MCF 10A (cell line): ENCODE measurements around the gene DNAH9. TPM values are rescaled to one million over a fixed set of nuclear protein-coding genes. Genes with fewer than 3 reads are reported as not detected.

Experiments
- BruUV-seq: library from RNA; stranded (reverse); fragments of 400-500 nt; replicated peaks from 2 replicates; lab custom pipeline; 2021; lab: Mats Ljungman, UMichigan
- CTCF ChIA-PET: fragments of 300-600 bp; sonication (Branson Sonifier 250); formaldehyde crosslinking; extraction: SDS; loops from one replicate; lab custom pipeline; 2021; ENCODE audit warnings: antibody characterized with exemption, inconsistent platforms; lab: Yijun Ruan, JAX
- POLR2A ChIA-PET: fragments of 300-600, 350-650 bp; sonication (Branson Sonifier 250); formaldehyde crosslinking; extraction: SDS; loops from one replicate; lab custom pipeline; 2020; ENCODE audit warnings: antibody characterized with exemption, inconsistent platforms; lab: Yijun Ruan, JAX
- DNase-seq: peaks from one replicate; pipeline ENCODE4 v3.0.0-alpha.2; 2018; ENCODE audit not compliant: unreplicated experiment
- H3K27ac Mint-ChIP-seq: one replicate; pipeline ENCODE4 v1.8.0; 2022; ENCODE audit warnings: mild to moderate bottlenecking, low read depth, mixed read lengths; ENCODE audit not compliant: unreplicated experiment
- H3K27me3 Mint-ChIP-seq: one replicate; pipeline ENCODE4 v1.8.0; 2022; ENCODE audit warnings: mixed read lengths; ENCODE audit not compliant: insufficient read depth, unreplicated experiment
- H3K36me3 Mint-ChIP-seq: one replicate; pipeline ENCODE4 v1.8.0; 2022; ENCODE audit warnings: mild to moderate bottlenecking, moderate library complexity, mixed read lengths; ENCODE audit not compliant: insufficient read depth, unreplicated experiment
- H3K4me1 Mint-ChIP-seq: one replicate; pipeline ENCODE4 v1.8.0; 2022; ENCODE audit warnings: mixed read lengths; ENCODE audit not compliant: insufficient read depth, unreplicated experiment
- H3K4me3 Mint-ChIP-seq: one replicate; pipeline ENCODE4 v1.8.0; 2022; ENCODE audit warnings: mild to moderate bottlenecking, moderate library complexity, mixed read lengths; ENCODE audit not compliant: unreplicated experiment
- H3K9me3 Mint-ChIP-seq: one replicate; pipeline ENCODE4 v1.8.0; 2022; ENCODE audit warnings: mixed read lengths; ENCODE audit not compliant: unreplicated experiment
- intact Hi-C: fragments of 100-400 bp; cut with micrococcal nuclease; formaldehyde crosslinking; loops from 2 replicates; pipeline ENCODE4 v1.14.1; 2022
- total RNA-seq: library from RNA; stranded (reverse); gene quantifications from 2 replicates; pipeline ENCODE4 v1.2.3, GENCODE V29; 2022
- TF ChIP-seq, protein P1 (sequence below): fragments of 200-600 bp; IDR thresholded peaks from one replicate; pipeline ENCODE4 v1.8.0; 2022; ENCODE audit warnings: antibody characterized with exemption, mild to moderate bottlenecking; ENCODE audit not compliant: unreplicated experiment

Gene DNAH9
- total RNA-seq, 1 experiment from 2014 or later = 0.44 TPM

DNA sequence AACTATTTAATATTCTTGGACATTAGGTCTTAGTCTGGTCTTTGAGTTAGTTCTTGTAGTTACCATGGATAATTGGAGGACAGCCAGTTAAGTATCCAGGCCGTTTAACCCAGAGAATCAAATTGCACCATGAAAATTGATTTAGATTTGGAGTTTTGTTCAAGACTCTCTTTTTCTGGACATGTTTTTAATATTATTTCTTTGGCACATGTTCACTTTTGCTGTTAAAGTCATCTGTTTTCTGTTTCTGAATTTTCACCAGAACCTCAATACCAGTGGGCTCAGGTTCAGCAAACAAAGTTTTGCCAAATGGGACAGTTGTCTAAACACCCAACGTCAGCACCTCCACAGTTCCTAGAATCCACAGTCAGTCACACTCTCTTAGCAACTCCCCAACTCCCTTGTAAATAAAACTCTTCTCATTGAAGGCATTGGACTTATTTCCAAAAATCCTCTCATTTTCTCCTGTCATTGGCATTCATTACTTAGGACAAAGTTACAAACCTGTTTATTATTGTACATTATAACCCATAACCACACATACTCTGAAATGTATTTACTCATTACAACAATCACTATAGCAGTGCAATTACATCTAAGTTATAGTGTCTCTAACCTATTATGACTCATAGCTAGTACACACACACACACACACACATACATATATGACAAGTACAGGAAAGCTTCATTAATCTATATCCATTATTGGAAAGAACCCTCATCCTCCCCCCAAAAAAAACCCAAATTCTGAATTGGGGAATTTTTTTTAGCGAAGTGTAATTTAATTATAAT lies 33.5 kb upstream of the DNAH9 start:
- Mint-ChIP-seq H3K4me3 (no peak overlapping the region), H3K27me3 (peaks cover 26% of the 10 kb centered on the region), H3K9me3 (no peaks in the 10 kb centered on the region), H3K4me1 (peaks cover 14% of the 10 kb centered on the region), H3K27ac (no peak overlapping the region), H3K36me3 (no peaks in the 10 kb centered on the region)
- POLR2A ChIA-PET = interaction anchor here (0.7 to 0.9 kb wide), 3 partner anchors 154 to 413 kb away, joined by 3 to 4 read pairs (median 3); no protein-coding TSS in a partner anchor
- CTCF ChIA-PET = interaction anchor here (1.8 kb wide), 1 partner anchor 80 kb away, joined by 6 read pairs; no protein-coding TSS in a partner anchor
- TF ChIP-seq, protein P1, sequence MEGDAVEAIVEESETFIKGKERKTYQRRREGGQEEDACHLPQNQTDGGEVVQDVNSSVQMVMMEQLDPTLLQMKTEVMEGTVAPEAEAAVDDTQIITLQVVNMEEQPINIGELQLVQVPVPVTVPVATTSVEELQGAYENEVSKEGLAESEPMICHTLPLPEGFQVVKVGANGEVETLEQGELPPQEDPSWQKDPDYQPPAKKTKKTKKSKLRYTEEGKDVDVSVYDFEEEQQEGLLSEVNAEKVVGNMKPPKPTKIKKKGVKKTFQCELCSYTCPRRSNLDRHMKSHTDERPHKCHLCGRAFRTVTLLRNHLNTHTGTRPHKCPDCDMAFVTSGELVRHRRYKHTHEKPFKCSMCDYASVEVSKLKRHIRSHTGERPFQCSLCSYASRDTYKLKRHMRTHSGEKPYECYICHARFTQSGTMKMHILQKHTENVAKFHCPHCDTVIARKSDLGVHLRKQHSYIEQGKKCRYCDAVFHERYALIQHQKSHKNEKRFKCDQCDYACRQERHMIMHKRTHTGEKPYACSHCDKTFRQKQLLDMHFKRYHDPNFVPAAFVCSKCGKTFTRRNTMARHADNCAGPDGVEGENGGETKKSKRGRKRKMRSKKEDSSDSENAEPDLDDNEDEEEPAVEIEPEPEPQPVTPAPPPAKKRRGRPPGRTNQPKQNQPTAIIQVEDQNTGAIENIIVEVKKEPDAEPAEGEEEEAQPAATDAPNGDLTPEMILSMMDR = no peak
- BruUV-seq = no TSS peak
- intact Hi-C loops = no loop called here
- no peak for DNase-seq

DNA sequence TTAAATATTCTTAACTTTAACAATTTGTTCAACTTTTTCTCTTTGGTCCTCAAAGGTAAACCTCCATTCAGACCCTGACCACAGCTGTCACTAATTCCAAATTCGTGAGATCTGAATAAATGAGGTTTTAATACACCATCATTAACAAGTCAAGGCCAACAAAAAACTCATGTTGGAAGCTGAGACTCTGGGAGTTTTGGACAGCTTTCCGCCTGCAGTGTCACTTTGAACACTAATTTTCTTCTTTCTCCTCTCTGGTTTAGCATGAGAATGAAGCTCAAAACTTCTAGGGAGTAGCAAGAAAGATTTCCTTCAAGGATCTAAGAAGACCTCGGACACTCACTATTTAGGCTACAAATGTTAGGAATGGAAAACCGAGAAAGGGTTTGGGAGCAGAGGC lies 32.7 kb upstream of the DNAH9 start:
- CTCF ChIA-PET = interaction anchor here (1.8 kb wide), 1 partner anchor 79 kb away, joined by 6 read pairs; no protein-coding TSS in a partner anchor
- peaks cover 14% of the 10 kb centered on the region for H3K4me1 Mint-ChIP-seq
- no peaks in the 10 kb centered on the region for H3K36me3 Mint-ChIP-seq
- TF ChIP-seq, protein P1 = no peak
- DNase-seq = no peak
- H3K27me3 Mint-ChIP-seq = peaks cover 32% of the 10 kb centered on the region
- intact Hi-C loops = no loop called here
- BruUV-seq = no TSS peak
- H3K4me3 Mint-ChIP-seq = no peak overlapping the region
- H3K9me3 Mint-ChIP-seq = no peaks in the 10 kb centered on the region
- POLR2A ChIA-PET = interaction anchor here (0.7 to 0.9 kb wide), 3 partner anchors 155 to 412 kb away, joined by 3 to 4 read pairs (median 3); no protein-coding TSS in a partner anchor
- no peak overlapping the region for H3K27ac Mint-ChIP-seq

DNA sequence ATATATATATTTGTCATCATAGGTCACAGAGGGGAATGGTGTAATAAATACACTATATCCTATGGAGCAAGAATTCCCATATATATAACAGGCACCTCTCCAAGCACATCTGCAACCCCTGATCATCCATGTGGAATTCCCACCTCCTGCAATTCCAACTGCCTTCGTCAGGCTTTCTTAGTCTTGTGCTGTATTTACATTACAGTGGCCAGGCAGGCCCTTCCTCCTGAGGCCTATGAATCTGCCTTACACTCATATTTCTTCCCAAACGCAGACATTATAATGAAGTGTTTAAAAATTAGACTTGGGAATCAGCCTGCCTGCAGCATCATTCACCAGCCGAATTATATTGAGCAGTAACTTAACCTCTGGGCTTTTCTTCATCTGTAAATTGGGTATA lies 19.3 kb upstream of the DNAH9 start:
- intact Hi-C loops = no loop called here

DNA sequence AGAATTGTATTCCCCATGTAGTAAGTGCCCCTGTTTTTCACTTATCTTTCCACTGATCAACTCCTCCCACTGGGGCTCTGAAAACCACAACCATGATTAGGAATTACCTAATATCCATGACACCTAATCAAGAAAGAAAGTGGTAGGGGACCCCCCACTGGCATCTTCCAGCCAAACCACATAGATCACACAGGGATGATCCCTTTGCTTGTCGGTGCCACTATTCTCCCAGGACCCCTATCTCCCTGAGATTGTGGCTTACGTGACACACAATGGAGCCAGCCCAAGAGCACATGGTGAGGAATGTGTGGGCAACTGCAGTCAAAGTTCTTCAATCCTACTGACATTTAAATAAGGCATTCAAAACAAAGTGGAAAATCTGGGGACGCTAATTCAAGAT lies 17.6 kb upstream of the DNAH9 start:
- TF ChIP-seq, protein P1 = no peak
- ChIA-PET POLR2A (no interaction called here), CTCF (no interaction called here)
- Mint-ChIP-seq H3K4me1 (no peaks in the 10 kb centered on the region), H3K27ac (no peak overlapping the region), H3K4me3 (no peak overlapping the region), H3K27me3 (no peaks in the 10 kb centered on the region), H3K9me3 (peaks cover 5% of the 10 kb centered on the region), H3K36me3 (no peaks in the 10 kb centered on the region)
- BruUV-seq = no TSS peak
- no peak for DNase-seq
- intact Hi-C loops = no loop called here

More for the DNA sequence above, 19.3 kb upstream of the DNAH9 start:
- CTCF ChIA-PET = no interaction called here
- no peak overlapping the region for H3K27ac Mint-ChIP-seq
- no peak for DNase-seq
- H3K4me1 Mint-ChIP-seq = no peaks in the 10 kb centered on the region
- no peaks in the 10 kb centered on the region for H3K9me3 Mint-ChIP-seq
- no TSS peak for BruUV-seq
- H3K36me3 Mint-ChIP-seq = no peaks in the 10 kb centered on the region
- H3K4me3 Mint-ChIP-seq = no peak overlapping the region
- no peaks in the 10 kb centered on the region for H3K27me3 Mint-ChIP-seq
- TF ChIP-seq, protein P1 = no peak
- POLR2A ChIA-PET = no interaction called here
